HG03558 (cell line): Measurements from ENCODE around the gene MBD5.
"Not testable (repeated sequence)": the region's sequence is repeated elsewhere in the genome, so short reads cannot be mapped to it uniquely, and the experiment has no call there.

Source experiments
- ATAC-seq: cut with Tn5 transposase; IDR thresholded peaks from one replicate; pipeline ENCODE4 v1.9.1; 2021; ENCODE audit warnings: moderate number of reproducible peaks; ENCODE audit not compliant: unreplicated experiment; ENCODE audit errors: extremely low read depth

MBD5 gene

GRCh38 chr2:148021059-148021861 is at the start of gene MBD5:
MBD5 (plus strand) TSS chr2:148021091.
- ATAC-seq, result no peak

- no peak for ATAC-seq
These were observed 44.8 kb upstream of the MBD5 start for GRCh38 chr2:147976102-147976501.

GRCh38 chr2:147977679-147978078 is 43.2 kb upstream of the MBD5 start:
- no peak for ATAC-seq

- ATAC-seq, result no peak
These were observed 39.9 kb upstream of the MBD5 start for GRCh38 chr2:147980940-147981528.

GRCh38 chr2:147989102-147989501 is 31.8 kb upstream of the MBD5 start:
- ATAC-seq, result no peak

GRCh38 chr2:147989809-147990403 is 31.0 kb upstream of the MBD5 start:
- ATAC-seq, result peak; percentile 87

- ATAC-seq, result not testable (repeated sequence)
These were observed 25.9 kb upstream of the MBD5 start for GRCh38 chr2:147994965-147995364.

GRCh38 chr2:147996828-147997227 is 24.1 kb upstream of the MBD5 start:
- ATAC-seq, result no peak

- ATAC-seq, result no peak
These were observed 22.7 kb upstream of the MBD5 start for GRCh38 chr2:147998203-147998602.

- ATAC-seq, result no peak
These were observed 21.8 kb upstream of the MBD5 start for GRCh38 chr2:147999126-147999525.

GRCh38 chr2:148000095-148000494 is 20.8 kb upstream of the MBD5 start:
- no peak for ATAC-seq

- not testable (repeated sequence) for ATAC-seq
These were observed 18.5 kb upstream of the MBD5 start for GRCh38 chr2:148002420-148002819.

GRCh38 chr2:148006249-148007007 is 14.5 kb upstream of the MBD5 start:
- ATAC-seq, result no peak

GRCh38 chr2:148007219-148007900 is 13.5 kb upstream of the MBD5 start:
- no peak for ATAC-seq

GRCh38 chr2:148008411-148008810 is 12.5 kb upstream of the MBD5 start:
- ATAC-seq, result not testable (repeated sequence)

GRCh38 chr2:148013876-148014275 is 7.0 kb upstream of the MBD5 start:
- ATAC-seq, result no peak

GRCh38 chr2:148014616-148015015 is 6.3 kb upstream of the MBD5 start:
- no peak for ATAC-seq

- ATAC-seq, result peak; percentile 47
These were observed 506 bp upstream of the MBD5 start, which contains the start of gene ORC4 for GRCh38 chr2:148020111-148021058. ORC4 (minus strand) TSS chr2:148020737; CDS start chr2:147975958, 44,779 bp downstream.

GRCh38 chr2:148021886-148022285 is 995 bp downstream of the MBD5 start:
- no peak for ATAC-seq
